NAMALWA (cell line): ENCODE results near the gene STPG1.

ENCODE experiments used
- DNase-seq: peaks from one replicate; pipeline ENCODE4 v3.0.0-alpha.2; 2015; ENCODE audit warnings: low spot score

Gene STPG1

GRCh38 chr1:24426744-24427544, 13.4 kb upstream of the STPG1 start:
- DNase-seq: no peak

GRCh38 chr1:24425922-24426321, 12.3 kb upstream of the STPG1 start:
- DNase-seq: no peak

- no peak for DNase-seq
These were observed 11.9 kb upstream of the STPG1 start for GRCh38 chr1:24425441-24425840.

- no peak for DNase-seq
These were observed 11.4 kb upstream of the STPG1 start for GRCh38 chr1:24424990-24425389.

- no peak for DNase-seq
These were observed 10.6 kb upstream of the STPG1 start for GRCh38 chr1:24424207-24424606.

- peak; percentile 22 for DNase-seq
These were observed 7.9 kb upstream of the STPG1 start for GRCh38 chr1:24421502-24421901.

- no peak for DNase-seq
These were observed 7.0 kb upstream of the STPG1 start for GRCh38 chr1:24420547-24420946.

- DNase-seq: no peak
These were observed 5.5 kb upstream of the STPG1 start for GRCh38 chr1:24418898-24419628.

GRCh38 chr1:24417681-24418080, 4.1 kb upstream of the STPG1 start:
- no peak for DNase-seq

- DNase-seq: peak; percentile 70
These were observed 3.2 kb upstream of the STPG1 start for GRCh38 chr1:24416666-24417391.

- no peak for DNase-seq
These were observed 2.5 kb upstream of the STPG1 start for GRCh38 chr1:24415910-24416665.

- DNase-seq: peak; percentile 99
These were observed 1.8 kb upstream of the STPG1 start, which contains the start of gene NIPAL3 for GRCh38 chr1:24415334-24415909. TSS of gene NIPAL3 (plus strand) at chr1:24415802. CDS start at chr1:24419548, 3,746 bp downstream.

GRCh38 chr1:24414775-24415333, 1.3 kb upstream of the STPG1 start:
- DNase-seq: no peak

- DNase-seq: no peak
These were observed 1.2 kb downstream of the STPG1 start for GRCh38 chr1:24412408-24412807.

GRCh38 chr1:24411963-24412362, 1.6 kb downstream of the STPG1 start:
- DNase-seq: no peak

- no peak for DNase-seq
These were observed 2.8 kb downstream of the STPG1 start for GRCh38 chr1:24410750-24411149.

- DNase-seq: no peak
These were observed 4.0 kb downstream of the STPG1 start for GRCh38 chr1:24409535-24409934.

- no peak for DNase-seq
These were observed 6.8 kb downstream of the STPG1 start for GRCh38 chr1:24406788-24407187.

GRCh38 chr1:24403806-24404205, 9.8 kb downstream of the STPG1 start:
- DNase-seq: no peak

- no peak for DNase-seq
These were observed 13.5 kb downstream of the STPG1 start for GRCh38 chr1:24400065-24400464.

- DNase-seq: no peak
These were observed 19.7 kb downstream of the STPG1 start for GRCh38 chr1:24393892-24394291.
